Caco-2 (cell line): ENCODE results near the gene C1orf21. TPM values are rescaled to one million over a fixed set of nuclear protein-coding genes. Genes with fewer than 3 reads are reported as not detected.

ENCODE experiments used
- BruUV-seq: library from RNA; stranded (reverse); fragments of 400-500 nt; replicated peaks from 2 replicates; lab custom pipeline; 2021; lab: Mats Ljungman, UMichigan
- CTCF ChIA-PET: fragments of 300-600 bp; sonication (Branson Sonifier 250); formaldehyde crosslinking; loops from one replicate; lab custom pipeline; 2022; ENCODE audit warnings: antibody characterized with exemption; lab: Charles Lee
- POLR2A ChIA-PET: fragments of 300-600 bp; sonication (Branson Sonifier 250); formaldehyde crosslinking; loops from one replicate; lab custom pipeline; 2022; ENCODE audit warnings: antibody characterized with exemption; lab: Charles Lee
- DNase-seq, 2 experiments: peaks; one replicate each; pipeline versions ENCODE4 v3.0.0 to v3.0.0-alpha.2; 2020 to 2022
- H3K27me3 ChIP-seq: replicated peaks from 2 replicates; pipeline ENCODE4 v1.6.0; 2011; ENCODE audit warnings: low read length; ENCODE audit not compliant: control insufficient read depth, insufficient read depth
- H3K36me3 ChIP-seq: 2 replicates; pipeline ENCODE4 v1.5.1; 2011; ENCODE audit warnings: low read length; ENCODE audit not compliant: control insufficient read depth, insufficient read depth
- H3K4me1 ChIP-seq: fragments of 250-450 bp; sonication (Bioruptor Pico); 2 replicates; pipeline ENCODE4 v1.5.1; 2020; ENCODE audit warnings: mild to moderate bottlenecking
- H3K4me3 ChIP-seq: 2 replicates; pipeline ENCODE4 v1.5.1; 2011; ENCODE audit warnings: low read depth, mild to moderate bottlenecking, control low read depth, low read length
- H3K9me3 ChIP-seq: fragments of 250-450 bp; sonication (Bioruptor Pico); 2 replicates; pipeline ENCODE4 v1.5.1; 2020; ENCODE audit warnings: mild to moderate bottlenecking, moderate library complexity
- H3K27ac Mint-ChIP-seq: one replicate; pipeline ENCODE4 v1.8.0; 2022; ENCODE audit warnings: mixed read lengths; ENCODE audit not compliant: unreplicated experiment
- H3K27me3 Mint-ChIP-seq: one replicate; pipeline ENCODE4 v1.8.0; 2022; ENCODE audit warnings: mixed read lengths; ENCODE audit not compliant: insufficient read depth, unreplicated experiment
- H3K36me3 Mint-ChIP-seq: one replicate; pipeline ENCODE4 v1.8.0; 2022; ENCODE audit warnings: mild to moderate bottlenecking, mixed read lengths; ENCODE audit not compliant: insufficient read depth, unreplicated experiment
- H3K4me1 Mint-ChIP-seq: one replicate; pipeline ENCODE4 v1.8.0; 2022; ENCODE audit warnings: low read depth, mixed read lengths; ENCODE audit not compliant: unreplicated experiment
- H3K4me3 Mint-ChIP-seq: one replicate; pipeline ENCODE4 v1.8.0; 2022; ENCODE audit warnings: mild to moderate bottlenecking, moderate library complexity, mixed read lengths; ENCODE audit not compliant: unreplicated experiment
- H3K9me3 Mint-ChIP-seq: one replicate; pipeline ENCODE4 v1.8.0; 2022; ENCODE audit warnings: mixed read lengths; ENCODE audit not compliant: unreplicated experiment
- CTCF ChIP-seq, 2 experiments: fragments of 200-600 bp in 1 of 2; IDR thresholded peaks; 1 replicate in 1 of 2; 2 replicates in 1 of 2; pipeline versions ENCODE4 v1.5.1 to v1.8.0; 2011 to 2022; ENCODE audit warnings: antibody characterized with exemption in 1 of 2, control low read depth in 1 of 2, inconsistent platforms in 1 of 2, low read depth in 1 of 2, low read length in 1 of 2, mild to moderate bottlenecking in 1 of 2, moderate library complexity in 1 of 2; ENCODE audit not compliant: insufficient read depth in 1 of 2, severe bottlenecking in 1 of 2, unreplicated experiment in 1 of 2
- intact Hi-C: fragments of 100-400 bp; cut with micrococcal nuclease; formaldehyde crosslinking; loops from one replicate; pipeline ENCODE4 v1.10.0; 2022; ENCODE audit not compliant: unreplicated experiment
- total RNA-seq: library from RNA; stranded (reverse); gene quantifications from 2 replicates; pipeline ENCODE4 v1.2.3, GENCODE V29; 2022

C1orf21 gene
- total RNA-seq, 1 experiment from 2014 or later = 0.82 TPM

- BruUV-seq = no TSS peak
- intact Hi-C loops = no loop called here
- DNase-seq = no peak
- no peaks in the 10 kb centered on the region for H3K4me1 Mint-ChIP-seq
- H3K27me3 Mint-ChIP-seq = peaks cover 5% of the 10 kb centered on the region
- TF ChIP-seq CTCF (IDR thresholded peaks at IDR 0.05; ENCODE audit: insufficient read depth in 1 of 2, low read depth in 1 of 2, low read length in 1 of 2, severe bottlenecking in 1 of 2, unreplicated experiment in 1 of 2) = no peak
- H3K4me3 Mint-ChIP-seq = no peak overlapping the region
- Histone ChIP-seq H3K27me3 (no peaks in the 10 kb centered on the region), H3K36me3 (no peaks in the 10 kb centered on the region), H3K4me3 (no peak overlapping the region), H3K9me3 (no peaks in the 10 kb centered on the region), H3K4me1 (no peaks in the 10 kb centered on the region)
- H3K36me3 Mint-ChIP-seq = no peaks in the 10 kb centered on the region
- ChIA-PET CTCF (no interaction called here), POLR2A (no interaction called here)
- H3K27ac Mint-ChIP-seq = no peak overlapping the region
- H3K9me3 Mint-ChIP-seq = no peaks in the 10 kb centered on the region
Measured at GRCh38 chr1:184422490-184423233, 35.8 kb downstream of the C1orf21 start.

- Histone ChIP-seq H3K9me3 (no peaks in the 10 kb centered on the region), H3K4me1 (no peaks in the 10 kb centered on the region), H3K4me3 (no peak overlapping the region), H3K27me3 (no peaks in the 10 kb centered on the region), H3K36me3 (no peaks in the 10 kb centered on the region)
- no peak for TF ChIP-seq CTCF (IDR thresholded peaks at IDR 0.05; ENCODE audit: insufficient read depth in 1 of 2, low read depth in 1 of 2, low read length in 1 of 2, severe bottlenecking in 1 of 2, unreplicated experiment in 1 of 2)
- CTCF ChIA-PET = no interaction called here
- no peak overlapping the region for H3K4me3 Mint-ChIP-seq
- H3K27ac Mint-ChIP-seq = no peak overlapping the region
- intact Hi-C loops = no loop called here
- no peaks in the 10 kb centered on the region for H3K4me1 Mint-ChIP-seq
- BruUV-seq = no TSS peak
- H3K36me3 Mint-ChIP-seq = no peaks in the 10 kb centered on the region
- no peak for DNase-seq
- H3K9me3 Mint-ChIP-seq = no peaks in the 10 kb centered on the region
- POLR2A ChIA-PET = no interaction called here
- peaks cover 10% of the 10 kb centered on the region for H3K27me3 Mint-ChIP-seq
Measured at GRCh38 chr1:184423649-184424048, 36.8 kb downstream of the C1orf21 start.

GRCh38 chr1:184424157-184424556, 37.3 kb downstream of the C1orf21 start:
- no peak overlapping the region for H3K27ac Mint-ChIP-seq
- TF ChIP-seq CTCF (IDR thresholded peaks at IDR 0.05; ENCODE audit: insufficient read depth in 1 of 2, low read depth in 1 of 2, low read length in 1 of 2, severe bottlenecking in 1 of 2, unreplicated experiment in 1 of 2) = no peak
- H3K36me3 Mint-ChIP-seq = no peaks in the 10 kb centered on the region
- Histone ChIP-seq H3K9me3 (no peaks in the 10 kb centered on the region), H3K36me3 (no peaks in the 10 kb centered on the region), H3K4me1 (no peaks in the 10 kb centered on the region), H3K4me3 (no peak overlapping the region), H3K27me3 (no peaks in the 10 kb centered on the region)
- peaks cover 10% of the 10 kb centered on the region for H3K27me3 Mint-ChIP-seq
- no peak overlapping the region for H3K4me3 Mint-ChIP-seq
- DNase-seq = no peak
- POLR2A ChIA-PET = no interaction called here
- intact Hi-C loops = no loop called here
- H3K4me1 Mint-ChIP-seq = no peaks in the 10 kb centered on the region
- no peaks in the 10 kb centered on the region for H3K9me3 Mint-ChIP-seq
- BruUV-seq = no TSS peak
- CTCF ChIA-PET = no interaction called here
